ENCODE data around the gene NATD1. TPM values are rescaled to one million over a fixed set of nuclear protein-coding genes. Genes with fewer than 3 reads are reported as not detected.

NATD1 gene
- total RNA-seq, 2 experiments from 2014 or later = 5.4 to 5.7 TPM

GRCh38 chr17:21252289-21252795, 868 bp downstream of the NATD1 start:
- POLR2A ChIA-PET = no interaction called here
- Mint-ChIP-seq H3K36me3 (no peaks in the 10 kb centered on the region), H3K4me1 (peaks cover 9% of the 10 kb centered on the region), H3K27ac (no peak overlapping the region), H3K9me3 (no peaks in the 10 kb centered on the region), H3K27me3 (peaks cover 2% of the 10 kb centered on the region), H3K4me3 (peak overlapping the region; percentile 65)
- DNase-seq = no peak
- ATAC-seq (ENCODE audit: low read depth) = no peak

- no peaks in the 10 kb centered on the region for H3K9me3 Mint-ChIP-seq
- ATAC-seq (ENCODE audit: low read depth) = no peak
- peaks cover 9% of the 10 kb centered on the region for H3K4me1 Mint-ChIP-seq
- H3K27ac Mint-ChIP-seq = no peak overlapping the region
- H3K27me3 Mint-ChIP-seq = no peaks in the 10 kb centered on the region
- no peaks in the 10 kb centered on the region for H3K36me3 Mint-ChIP-seq
- no peak for DNase-seq
- H3K4me3 Mint-ChIP-seq = no peak overlapping the region
- POLR2A ChIA-PET = no interaction called here
Measured at GRCh38 chr17:21251337-21252010, 1.7 kb downstream of the NATD1 start.

GRCh38 chr17:21250854-21251253, 2.4 kb downstream of the NATD1 start:
- H3K4me3 Mint-ChIP-seq = no peak overlapping the region
- H3K4me1 Mint-ChIP-seq = peaks cover 9% of the 10 kb centered on the region
- no peak overlapping the region for H3K27ac Mint-ChIP-seq
- no peak for ATAC-seq (ENCODE audit: low read depth)
- no peaks in the 10 kb centered on the region for H3K9me3 Mint-ChIP-seq
- H3K36me3 Mint-ChIP-seq = no peaks in the 10 kb centered on the region
- POLR2A ChIA-PET = no interaction called here
- no peak for DNase-seq
- no peaks in the 10 kb centered on the region for H3K27me3 Mint-ChIP-seq

GRCh38 chr17:21249920-21250703, 3.1 kb downstream of the NATD1 start:
- DNase-seq = no peak
- Mint-ChIP-seq H3K4me3 (no peak overlapping the region), H3K4me1 (peaks cover 9% of the 10 kb centered on the region), H3K9me3 (no peaks in the 10 kb centered on the region), H3K36me3 (no peaks in the 10 kb centered on the region), H3K27ac (no peak overlapping the region), H3K27me3 (no peaks in the 10 kb centered on the region)
- ATAC-seq (ENCODE audit: low read depth) = no peak
- POLR2A ChIA-PET = interaction anchor here (1.4 kb wide), 1 partner anchor 28 kb away, joined by 7 read pairs; no protein-coding TSS in a partner anchor

GRCh38 chr17:21249086-21249795, 4.0 kb downstream of the NATD1 start:
- DNase-seq (no peak), ATAC-seq (ENCODE audit: low read depth) (no peak)
- H3K27ac Mint-ChIP-seq = no peak overlapping the region
- H3K27me3 Mint-ChIP-seq = no peaks in the 10 kb centered on the region
- no peaks in the 10 kb centered on the region for H3K9me3 Mint-ChIP-seq
- no peaks in the 10 kb centered on the region for H3K36me3 Mint-ChIP-seq
- peaks cover 10% of the 10 kb centered on the region for H3K4me1 Mint-ChIP-seq
- POLR2A ChIA-PET = interaction anchor here (0.7 to 1.4 kb wide), 2 partner anchors 29 to 34 kb away, joined by 3 to 7 read pairs; no protein-coding TSS in a partner anchor
- no peak overlapping the region for H3K4me3 Mint-ChIP-seq

- no peaks in the 10 kb centered on the region for H3K27me3 Mint-ChIP-seq
- no peaks in the 10 kb centered on the region for H3K36me3 Mint-ChIP-seq
- no peaks in the 10 kb centered on the region for H3K9me3 Mint-ChIP-seq
- no peak for DNase-seq
- no peak for ATAC-seq (ENCODE audit: low read depth)
- no peak overlapping the region for H3K4me3 Mint-ChIP-seq
- POLR2A ChIA-PET = no interaction called here
- H3K27ac Mint-ChIP-seq = no peak overlapping the region
- peaks cover 6% of the 10 kb centered on the region for H3K4me1 Mint-ChIP-seq
Measured at GRCh38 chr17:21248500-21248899, 4.7 kb downstream of the NATD1 start.

GRCh38 chr17:21247552-21248258, 5.5 kb downstream of the NATD1 start:
- no peak for ATAC-seq (ENCODE audit: low read depth)
- H3K4me3 Mint-ChIP-seq = no peak overlapping the region
- H3K27me3 Mint-ChIP-seq = no peaks in the 10 kb centered on the region
- no peak for DNase-seq
- H3K4me1 Mint-ChIP-seq = peaks cover 5% of the 10 kb centered on the region
- no peaks in the 10 kb centered on the region for H3K36me3 Mint-ChIP-seq
- H3K27ac Mint-ChIP-seq = no peak overlapping the region
- POLR2A ChIA-PET = no interaction called here
- no peaks in the 10 kb centered on the region for H3K9me3 Mint-ChIP-seq

GRCh38 chr17:21246698-21247097, 6.5 kb downstream of the NATD1 start:
- DNase-seq (no peak), ATAC-seq (ENCODE audit: low read depth) (no peak)
- Mint-ChIP-seq H3K4me1 (peaks cover 2% of the 10 kb centered on the region), H3K27me3 (no peaks in the 10 kb centered on the region), H3K27ac (no peak overlapping the region), H3K9me3 (no peaks in the 10 kb centered on the region), H3K36me3 (no peaks in the 10 kb centered on the region), H3K4me3 (no peak overlapping the region)
- POLR2A ChIA-PET = interaction anchor here (0.7 kb wide), 1 partner anchor 8 kb away, joined by 3 read pairs; no protein-coding TSS in a partner anchor

- Mint-ChIP-seq H3K4me1 (peaks cover 2% of the 10 kb centered on the region), H3K27me3 (no peaks in the 10 kb centered on the region), H3K9me3 (no peaks in the 10 kb centered on the region), H3K4me3 (no peak overlapping the region), H3K36me3 (no peaks in the 10 kb centered on the region), H3K27ac (no peak overlapping the region)
- POLR2A ChIA-PET = no interaction called here
- no peak for ATAC-seq (ENCODE audit: low read depth)
- DNase-seq = no peak
Measured at GRCh38 chr17:21245639-21246084, 7.5 kb downstream of the NATD1 start.

- no peaks in the 10 kb centered on the region for H3K36me3 Mint-ChIP-seq
- H3K27ac Mint-ChIP-seq = no peak overlapping the region
- no peaks in the 10 kb centered on the region for H3K9me3 Mint-ChIP-seq
Measured at GRCh38 chr17:21243516-21244303, 9.5 kb downstream of the NATD1 start.

GRCh38 chr17:21242780-21243515, 10.3 kb downstream of the NATD1 start:
- Mint-ChIP-seq H3K27me3 (no peaks in the 10 kb centered on the region), H3K9me3 (no peaks in the 10 kb centered on the region), H3K4me3 (no peak overlapping the region), H3K36me3 (no peaks in the 10 kb centered on the region), H3K27ac (no peak overlapping the region), H3K4me1 (peaks cover 2% of the 10 kb centered on the region)
- POLR2A ChIA-PET = no interaction called here
- no peak for DNase-seq
- no peak for ATAC-seq (ENCODE audit: low read depth)

More at GRCh38 chr17:21243516-21244303, 9.5 kb downstream of the NATD1 start:
- POLR2A ChIA-PET = no interaction called here
- Mint-ChIP-seq H3K4me1 (peaks cover 2% of the 10 kb centered on the region), H3K27me3 (no peaks in the 10 kb centered on the region), H3K4me3 (no peak overlapping the region)
- ATAC-seq (ENCODE audit: low read depth) = no peak
- DNase-seq = no peak

Data from activated naive CD8-positive, alpha-beta T cell treated with anti-CD3 and anti-CD28 coated beads, Interleukin-2, amount 10 ng/mL, durations not matched to agents 7 days and 5 days (primary cell).